ENCODE measurements around the gene ADRM1. TPM values are rescaled to one million over a fixed set of nuclear protein-coding genes. Genes with fewer than 3 reads are reported as not detected.

ADRM1 gene
- 235 and 272 TPM in 2 replicates for total RNA-seq (2014; rRNA removed; shearing (Covaris generic))

DNA sequence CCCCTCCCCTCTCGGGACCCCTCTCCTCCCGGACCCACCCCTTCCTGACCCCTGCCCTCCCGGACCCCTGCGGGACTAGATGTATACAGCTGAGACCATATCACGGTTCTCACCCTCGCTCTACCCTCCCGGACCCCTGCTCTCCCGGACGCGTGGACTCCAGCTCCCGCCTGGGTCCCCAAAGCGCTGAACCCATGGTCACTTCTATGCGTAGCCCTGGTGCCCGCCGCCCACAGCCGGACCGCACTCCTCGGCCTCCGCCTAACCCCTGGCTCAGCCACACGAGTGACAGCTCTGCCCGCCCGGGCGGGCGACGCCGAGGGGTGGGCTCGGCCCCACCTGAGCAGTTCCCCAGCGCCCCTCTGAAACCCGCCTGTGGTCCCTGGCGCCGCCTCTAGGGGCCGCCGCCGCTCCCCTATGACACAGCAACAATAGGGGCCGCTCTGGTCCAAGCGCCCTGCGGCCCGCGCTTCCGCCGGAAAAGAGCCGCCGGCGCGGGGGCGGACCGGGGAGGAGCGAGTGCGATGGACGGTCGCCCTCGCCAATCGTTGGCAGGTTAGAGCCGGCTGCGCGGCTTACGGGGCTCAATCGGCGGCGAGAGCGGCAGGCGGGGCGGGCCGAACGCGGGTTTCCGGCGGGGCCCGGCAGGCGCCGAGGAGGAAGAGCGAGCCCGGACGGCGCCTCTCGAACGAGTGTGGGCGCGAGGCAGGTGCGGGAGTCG is at the start of gene ADRM1:
ADRM1 (plus strand) TSS at position 657 of the 721 bp plus-strand sequence. CDS start 572 bp downstream, outside the sequence.
- peak; percentile 97 for DNase-seq (ENCODE audit: low read depth)

- no peak for DNase-seq (ENCODE audit: low read depth)
These were observed 49.4 kb upstream of the ADRM1 start for GRCh38 chr20:62253398-62253797.

- DNase-seq (ENCODE audit: low read depth), result no peak
These were observed 48.6 kb upstream of the ADRM1 start for GRCh38 chr20:62254021-62254724.

- no peak for DNase-seq (ENCODE audit: low read depth)
These were observed 46.8 kb upstream of the ADRM1 start for GRCh38 chr20:62255976-62256375.

DNA sequence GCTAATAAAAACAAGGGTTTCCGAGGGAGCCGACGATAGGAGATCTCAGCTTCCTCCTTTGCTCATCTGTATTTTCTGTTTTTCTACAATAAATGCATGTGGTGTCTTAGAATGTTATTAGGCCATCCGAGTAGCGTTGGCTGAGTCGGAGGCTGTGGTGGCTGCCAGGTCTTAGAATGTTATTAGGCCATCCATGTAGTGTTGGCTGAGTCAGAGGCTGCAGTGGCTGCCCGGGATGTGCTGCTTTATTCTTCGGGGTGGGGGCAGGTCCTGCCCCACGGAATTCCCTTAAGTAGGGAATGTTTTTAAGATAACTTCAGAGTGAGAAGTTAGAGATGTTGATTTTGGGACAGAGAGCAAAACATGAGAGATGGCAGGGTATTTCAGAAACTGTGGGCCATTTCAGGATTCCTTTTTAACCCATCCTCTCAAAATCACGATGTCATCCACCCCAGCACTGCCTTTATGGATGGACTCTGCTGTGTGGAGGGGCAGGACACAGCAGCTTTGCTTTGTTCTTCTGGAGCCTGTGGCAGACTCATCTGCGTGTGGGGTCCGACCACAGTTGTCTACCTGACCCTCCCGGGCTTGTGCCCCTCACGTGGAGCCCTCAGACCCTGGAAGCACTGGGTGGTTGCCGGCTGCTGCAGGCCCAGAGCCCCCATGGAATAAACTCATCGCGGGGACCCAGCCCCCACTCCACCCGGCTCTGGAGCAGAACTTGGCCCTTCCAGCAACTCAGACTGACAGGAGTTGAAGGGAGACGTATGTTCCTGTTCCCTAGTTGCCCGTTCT is 44.1 kb upstream of the ADRM1 start:
- DNase-seq (ENCODE audit: low read depth), result peak; percentile 81

GRCh38 chr20:62259294-62259565 is 43.6 kb upstream of the ADRM1 start:
- no peak for DNase-seq (ENCODE audit: low read depth)

- DNase-seq (ENCODE audit: low read depth), result no peak
These were observed 40.7 kb upstream of the ADRM1 start for GRCh38 chr20:62262064-62262463.

DNA sequence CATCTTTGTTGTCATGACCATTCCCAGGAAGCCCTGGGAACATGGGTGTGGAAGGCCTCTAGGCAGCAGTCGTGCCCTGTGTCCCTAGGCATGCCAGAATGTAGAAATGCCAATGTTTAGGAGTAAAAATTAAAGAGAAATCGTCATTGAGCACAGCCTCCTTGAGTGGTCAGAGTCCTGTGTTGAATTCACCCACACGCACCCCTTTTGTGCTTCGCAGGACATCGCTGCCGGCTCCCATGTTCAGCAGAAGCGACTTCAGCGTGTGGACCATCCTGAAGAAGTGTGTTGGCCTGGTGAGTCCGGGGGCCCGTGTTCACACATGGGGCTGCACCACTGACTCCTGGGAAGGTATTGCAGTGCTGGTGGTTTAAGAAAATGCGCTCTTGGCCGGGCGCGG is 39.4 kb upstream of the ADRM1 start:
- DNase-seq (ENCODE audit: low read depth), result no peak

GRCh38 chr20:62265365-62265764 is 37.4 kb upstream of the ADRM1 start:
- no peak for DNase-seq (ENCODE audit: low read depth)

DNA sequence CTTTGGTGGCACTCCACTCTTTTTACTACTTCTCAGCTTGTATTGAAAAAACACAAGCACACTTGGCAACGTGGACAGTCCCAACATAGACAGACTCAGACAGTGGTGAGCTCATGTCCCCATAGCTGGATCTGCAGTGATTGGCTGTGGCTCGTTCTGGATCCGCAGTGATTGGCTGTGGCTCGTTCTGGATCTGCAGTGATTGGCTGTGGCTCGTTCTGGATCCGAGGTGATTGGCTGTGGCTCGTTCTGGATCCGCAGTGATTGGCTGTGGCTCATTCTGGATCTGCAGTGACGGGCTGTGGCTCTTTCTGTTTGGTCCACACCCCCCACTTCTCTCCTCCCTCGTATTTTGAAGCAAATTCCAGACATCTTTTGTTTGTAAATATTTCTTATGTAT is 36.5 kb upstream of the ADRM1 start:
- DNase-seq (ENCODE audit: low read depth), result no peak

DNA sequence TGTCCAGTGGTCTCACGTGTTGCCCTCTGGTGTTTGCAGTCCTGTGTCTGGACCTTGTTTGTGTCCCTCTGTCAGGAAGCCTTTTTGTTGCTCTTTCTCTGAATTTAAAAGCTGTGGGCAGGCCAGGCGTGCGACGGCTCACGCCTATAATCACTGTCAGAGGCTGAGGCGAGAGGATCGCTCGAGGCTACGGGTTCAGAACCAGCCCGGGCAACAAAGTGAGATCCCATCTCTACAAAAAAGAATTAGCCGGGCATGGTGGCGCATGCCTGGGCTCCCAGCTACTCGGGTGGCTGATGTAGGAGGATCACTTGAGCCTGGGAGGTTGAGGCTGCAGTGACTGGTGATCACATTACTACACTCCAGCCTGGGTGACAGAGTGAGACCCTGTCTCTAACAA is 35.9 kb upstream of the ADRM1 start:
- no peak for DNase-seq (ENCODE audit: low read depth)

DNA sequence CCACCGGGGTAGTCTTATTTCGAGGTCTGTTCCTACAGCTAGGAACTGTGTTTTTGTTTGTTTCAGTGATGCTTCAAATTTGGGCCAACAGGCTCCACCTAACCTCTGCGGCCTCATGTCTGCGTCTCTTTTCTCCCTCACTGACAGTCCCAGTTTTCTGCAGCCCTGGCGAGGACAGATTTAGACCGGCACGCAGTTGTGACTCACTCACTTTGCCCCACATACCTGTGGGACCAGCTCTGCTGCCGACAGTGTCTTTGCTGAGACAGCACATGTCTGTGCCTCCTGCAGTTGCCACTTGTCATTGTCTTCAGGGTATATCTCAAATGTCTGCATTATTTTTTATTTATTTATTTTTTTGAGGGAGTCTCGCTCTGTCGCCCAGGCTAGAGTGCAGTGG is 35.3 kb upstream of the ADRM1 start:
- DNase-seq (ENCODE audit: low read depth), result no peak

- no peak for DNase-seq (ENCODE audit: low read depth)
These were observed 34.4 kb upstream of the ADRM1 start for GRCh38 chr20:62268228-62268900.

DNA sequence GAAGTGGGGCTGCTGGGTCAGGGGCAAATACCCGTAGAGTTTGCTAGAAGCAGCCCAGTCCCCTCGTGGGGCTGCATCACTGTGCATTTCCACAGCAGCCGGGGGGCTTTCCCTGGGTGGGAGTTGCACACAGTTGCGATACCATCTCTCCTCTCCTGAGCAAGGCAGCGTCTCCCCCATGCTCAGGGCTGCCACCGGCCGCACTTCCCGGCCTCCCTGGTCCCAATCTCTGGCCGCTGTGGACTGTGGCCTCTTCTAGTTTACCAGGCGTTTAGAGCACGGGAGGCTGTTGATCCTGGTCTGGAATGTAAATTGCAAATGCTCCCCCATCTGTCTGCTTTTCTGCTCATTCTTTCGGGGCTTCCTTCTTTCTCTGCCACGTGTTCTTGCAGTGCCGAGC is 33.4 kb upstream of the ADRM1 start:
- DNase-seq (ENCODE audit: low read depth), result no peak

- no peak for DNase-seq (ENCODE audit: low read depth)
These were observed 32.9 kb upstream of the ADRM1 start for GRCh38 chr20:62269871-62270270.

- DNase-seq (ENCODE audit: low read depth), result no peak
These were observed 30.6 kb upstream of the ADRM1 start for GRCh38 chr20:62272200-62272599.

DNA sequence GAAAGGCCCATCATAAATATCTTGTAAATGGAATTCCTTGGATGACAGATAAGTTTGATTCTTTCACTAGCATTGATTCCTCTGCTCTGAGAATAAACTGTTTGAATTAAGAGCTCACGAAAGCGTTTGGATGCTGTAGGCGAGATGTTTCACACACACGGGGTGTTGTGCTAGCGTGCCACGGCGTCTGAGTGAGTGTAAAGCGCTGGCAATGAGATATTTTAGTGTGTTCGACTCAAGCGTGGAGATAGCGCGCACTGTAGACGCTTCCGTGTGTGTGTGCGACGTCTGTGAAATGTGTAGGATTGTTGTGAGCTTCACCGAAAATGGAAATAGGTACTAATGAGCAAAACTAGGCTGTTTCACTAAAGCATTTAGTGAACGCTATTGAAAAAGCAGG is 29.4 kb upstream of the ADRM1 start:
- DNase-seq (ENCODE audit: low read depth), result no peak

DNA sequence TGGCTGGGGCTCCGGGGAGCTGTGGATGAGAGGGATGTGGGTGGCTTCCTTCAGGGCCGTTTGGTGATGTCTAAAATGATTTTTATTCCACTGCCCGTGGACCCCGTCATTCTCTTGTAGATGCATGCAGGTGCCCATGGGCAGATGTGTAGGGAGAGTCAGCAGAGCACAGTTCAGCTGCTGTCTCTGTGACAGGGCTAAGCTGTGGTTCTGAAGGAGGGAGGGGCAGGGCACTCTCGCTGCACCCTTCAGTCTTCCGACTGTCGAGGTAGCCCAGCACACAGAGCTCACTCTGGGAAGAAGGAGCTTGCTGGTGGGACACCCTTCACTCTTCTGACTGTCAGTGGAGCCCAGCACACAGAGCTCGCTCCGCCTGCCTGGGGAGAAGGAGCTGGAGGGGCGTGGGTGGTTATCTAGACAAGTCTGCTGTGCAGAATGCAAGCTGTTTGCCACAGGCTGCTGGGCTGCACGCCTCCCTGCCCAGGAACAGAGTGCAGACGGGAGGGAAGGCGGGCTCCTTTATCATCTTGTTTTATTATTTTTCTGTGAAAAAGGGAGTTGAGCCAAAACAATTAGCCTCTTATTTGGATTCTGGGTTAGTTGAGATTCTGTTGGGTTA is 28.4 kb upstream of the ADRM1 start:
- DNase-seq (ENCODE audit: low read depth), result no peak

- no peak for DNase-seq (ENCODE audit: low read depth)
These were observed 27.6 kb upstream of the ADRM1 start for GRCh38 chr20:62275219-62275618.

DNA sequence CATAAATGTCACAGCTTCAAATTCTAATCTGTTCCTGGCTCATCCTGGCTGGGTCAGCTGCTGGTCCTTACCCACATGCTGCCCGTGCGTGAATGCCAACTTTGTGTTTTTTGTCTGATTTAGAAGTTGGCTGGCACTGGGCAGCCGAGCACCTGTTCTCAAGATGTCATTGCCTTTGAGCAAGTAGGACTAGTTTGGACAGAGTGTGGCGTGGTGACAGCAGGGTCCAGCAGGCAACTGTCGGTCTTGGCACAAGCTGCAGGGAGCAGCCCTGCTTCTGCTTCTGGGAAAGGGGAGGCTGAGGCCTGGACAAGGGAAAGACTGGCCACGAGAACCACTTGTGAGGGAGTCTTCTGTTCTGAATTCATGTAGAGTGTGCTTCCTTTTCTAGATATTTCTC is 26.4 kb upstream of the ADRM1 start:
- no peak for DNase-seq (ENCODE audit: low read depth)

- DNase-seq (ENCODE audit: low read depth), result no peak
These were observed 25.5 kb upstream of the ADRM1 start for GRCh38 chr20:62277253-62277652.

DNA sequence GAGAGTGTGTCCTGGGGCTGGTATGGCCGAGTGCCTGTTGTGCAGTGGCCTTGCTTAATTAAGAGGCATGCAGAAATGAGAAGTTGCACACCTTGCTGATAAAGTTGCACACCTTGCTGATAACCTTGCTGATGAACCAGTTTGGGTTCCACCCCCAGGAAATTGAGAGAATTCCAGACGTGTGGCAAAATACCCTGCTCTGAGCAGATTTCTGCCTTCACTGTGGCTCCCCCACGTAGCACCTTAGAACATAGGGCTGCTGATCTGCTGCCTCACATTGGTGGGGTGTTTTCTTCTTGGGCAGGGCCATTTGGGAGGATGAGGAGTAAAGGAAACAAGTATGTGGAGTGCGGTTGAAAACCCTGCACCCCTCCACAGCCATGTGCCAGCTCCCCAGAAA is 22.5 kb upstream of the ADRM1 start:
- no peak for DNase-seq (ENCODE audit: low read depth)
